HG03558 (cell line): Measurements from ENCODE around the gene PTER.

Experiments used
- ATAC-seq: cut with Tn5 transposase; IDR thresholded peaks from one replicate; pipeline ENCODE4 v1.9.1; 2021; ENCODE audit warnings: moderate number of reproducible peaks; ENCODE audit not compliant: unreplicated experiment; ENCODE audit errors: extremely low read depth

PTER gene

DNA sequence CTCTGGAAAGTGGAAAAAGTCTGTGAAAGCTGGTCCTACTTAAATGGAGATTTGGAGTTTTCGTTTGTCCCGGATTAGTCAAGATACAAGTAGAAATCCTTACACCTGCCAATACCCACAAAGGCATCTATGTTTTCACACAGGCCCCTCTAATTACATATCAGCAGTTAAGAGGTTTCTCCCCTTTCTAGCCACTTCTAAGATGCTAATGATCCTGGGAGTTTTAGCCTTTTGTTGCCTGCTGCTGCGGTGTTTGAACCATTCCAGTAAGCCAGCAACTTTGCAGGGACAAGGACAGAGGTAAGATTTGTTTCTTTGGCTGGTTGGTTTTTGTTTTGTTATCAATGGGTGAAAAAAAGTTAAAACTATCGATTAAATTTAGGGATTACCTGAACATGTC is 90.6 kb downstream of the PTER start:
- ATAC-seq = no peak

DNA sequence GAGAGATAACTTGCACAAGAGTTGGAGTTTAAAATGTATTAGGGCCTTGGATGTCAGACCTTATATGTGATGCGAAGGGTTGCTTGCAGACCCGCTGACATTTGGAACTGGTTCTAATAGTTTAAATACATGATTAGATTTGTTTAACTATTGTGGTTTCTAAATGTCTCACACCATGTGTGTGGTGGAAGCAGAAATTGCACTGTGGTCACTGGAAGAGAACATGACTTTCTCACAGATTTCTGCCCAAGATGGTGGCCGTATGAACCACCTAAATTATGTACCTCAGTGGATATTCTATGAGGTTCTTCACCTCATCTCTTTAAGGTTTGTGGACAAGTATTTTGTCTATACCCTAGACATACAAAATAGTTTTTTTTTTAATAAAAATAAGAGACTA is 93.0 kb downstream of the PTER start:
- no peak for ATAC-seq

DNA sequence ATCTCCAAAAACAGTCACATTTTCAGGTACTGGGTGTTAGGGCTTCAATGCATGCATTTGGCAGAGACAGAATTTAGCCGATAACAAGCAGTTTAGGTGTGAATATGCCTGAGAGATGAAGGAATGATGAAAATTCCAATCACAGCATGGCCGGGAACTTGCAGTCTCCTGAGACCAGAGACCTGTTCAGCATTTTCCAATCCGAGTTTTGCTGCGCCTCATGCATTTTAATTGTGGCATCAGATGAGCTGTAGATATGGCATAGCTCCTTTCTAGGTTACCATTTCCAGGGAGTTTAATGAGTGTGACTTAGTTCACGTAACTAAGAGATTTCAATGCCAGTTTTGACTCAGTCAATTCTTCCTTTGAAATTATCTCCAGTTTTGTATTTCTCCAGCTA is 99.3 kb downstream of the PTER start:
- ATAC-seq = no peak

DNA sequence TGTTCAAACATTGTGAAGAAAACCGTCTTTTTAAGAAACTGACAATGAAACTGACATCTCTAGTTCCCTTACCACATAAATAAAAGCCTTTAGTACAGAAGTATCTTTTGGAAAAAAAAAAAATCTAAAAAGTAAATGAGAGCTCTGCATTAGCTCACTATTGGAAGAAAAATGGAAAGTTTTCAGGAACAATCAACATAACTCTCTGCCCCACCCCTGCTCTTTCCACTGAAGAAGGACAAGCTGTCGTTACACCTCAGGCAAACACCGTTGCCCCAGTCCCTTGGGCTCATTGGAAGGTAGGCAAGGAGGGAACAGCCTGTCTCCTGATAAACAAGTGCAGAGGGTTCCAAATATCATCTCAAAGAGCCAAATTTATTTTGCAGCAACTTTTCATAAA is 107.3 kb downstream of the PTER start:
- no peak for ATAC-seq

DNA sequence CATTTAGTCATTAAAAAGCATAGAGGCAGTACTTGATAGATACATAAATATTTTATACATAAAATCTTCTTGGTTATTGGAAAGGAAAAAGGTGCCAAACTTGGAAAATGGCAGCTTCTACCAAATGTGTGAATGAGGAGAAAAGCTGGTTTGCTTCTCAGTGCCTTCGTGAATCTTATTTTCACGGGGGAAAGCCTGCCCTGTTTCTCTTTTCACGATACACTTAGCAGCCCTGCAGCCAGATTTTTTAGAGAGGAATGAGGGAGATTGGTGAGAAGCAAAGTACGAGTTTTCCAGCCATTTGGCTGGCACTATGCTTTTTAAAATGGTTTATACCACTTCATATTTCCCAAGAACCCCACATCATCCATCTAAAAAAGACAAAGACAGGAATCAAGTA is 107.8 kb downstream of the PTER start:
- ATAC-seq = no peak

DNA sequence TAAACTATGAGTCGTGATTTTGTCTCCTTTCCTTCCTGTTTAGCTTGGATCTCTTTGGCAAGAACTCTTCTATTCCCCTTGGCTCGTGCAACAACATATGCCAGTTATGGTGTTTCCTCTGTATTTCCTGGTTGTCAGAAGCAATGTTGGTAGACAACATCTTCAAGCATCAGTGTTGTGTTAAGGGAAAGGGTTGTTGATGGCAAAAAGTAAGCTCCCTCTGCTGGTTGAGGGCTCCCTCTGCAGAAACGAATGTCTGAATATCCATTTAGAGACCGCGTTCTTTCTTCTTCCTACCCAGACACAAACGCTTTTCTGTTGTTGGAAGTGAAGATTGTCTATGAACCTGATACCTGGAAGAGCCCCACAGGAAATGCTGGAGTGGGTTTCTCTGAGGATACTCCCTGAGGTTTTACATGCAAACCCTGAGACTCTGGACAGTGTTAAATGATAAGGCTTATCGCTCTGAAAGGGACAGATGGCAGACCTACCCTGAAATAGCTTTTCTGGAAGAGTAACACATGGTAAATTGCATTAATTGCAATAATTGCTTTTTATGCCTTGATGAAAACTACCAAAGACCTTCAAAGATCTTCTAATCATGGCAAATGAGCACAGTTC is 108.4 kb downstream of the PTER start:
- ATAC-seq = no peak

DNA sequence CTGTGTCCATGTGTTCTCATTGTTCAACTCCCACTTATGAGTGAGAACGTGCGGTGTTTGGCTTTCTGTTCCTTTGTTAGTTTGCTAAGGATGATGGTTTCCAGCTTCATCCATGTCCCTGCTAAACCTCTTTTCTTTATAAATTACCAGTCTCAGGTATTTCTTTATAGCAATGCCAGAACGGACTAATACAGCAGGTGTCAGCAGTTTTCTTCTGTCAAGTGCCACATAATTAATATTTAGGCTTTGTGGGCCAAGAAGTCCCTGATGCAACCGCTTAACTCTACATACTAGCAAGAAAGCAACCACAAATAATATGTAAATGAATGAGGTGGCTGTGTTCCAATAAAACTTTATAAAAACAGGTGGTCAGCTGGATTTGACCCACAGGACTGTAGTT is 111.2 kb downstream of the PTER start:
- ATAC-seq = no peak

DNA sequence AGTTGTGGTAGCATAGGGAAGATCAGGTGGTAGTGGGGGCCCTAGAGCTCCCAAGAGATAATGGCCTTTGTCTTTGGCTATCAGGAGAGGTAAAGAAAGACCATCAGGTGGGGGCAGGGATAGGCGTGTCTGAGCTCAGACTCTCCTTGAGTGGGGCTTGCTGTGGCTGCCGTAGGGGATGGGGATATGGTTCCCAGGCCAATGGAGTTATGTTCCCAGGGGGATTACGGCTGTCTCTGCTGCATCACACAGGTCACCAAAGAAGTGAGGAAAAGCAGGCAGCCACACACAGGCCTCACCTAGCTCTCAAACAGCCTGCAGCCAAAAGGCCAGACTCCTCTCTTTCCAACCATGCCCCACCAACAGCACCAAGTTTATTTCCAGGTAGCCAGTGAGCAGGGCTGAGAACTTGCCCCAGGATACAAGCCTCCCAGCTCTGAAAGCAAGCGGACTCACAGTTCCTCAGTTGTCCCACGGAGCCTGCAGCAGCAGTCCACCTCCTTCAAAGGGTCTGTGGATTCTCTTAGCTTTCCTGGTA is 122.5 kb downstream of the PTER start:
- no peak for ATAC-seq

DNA sequence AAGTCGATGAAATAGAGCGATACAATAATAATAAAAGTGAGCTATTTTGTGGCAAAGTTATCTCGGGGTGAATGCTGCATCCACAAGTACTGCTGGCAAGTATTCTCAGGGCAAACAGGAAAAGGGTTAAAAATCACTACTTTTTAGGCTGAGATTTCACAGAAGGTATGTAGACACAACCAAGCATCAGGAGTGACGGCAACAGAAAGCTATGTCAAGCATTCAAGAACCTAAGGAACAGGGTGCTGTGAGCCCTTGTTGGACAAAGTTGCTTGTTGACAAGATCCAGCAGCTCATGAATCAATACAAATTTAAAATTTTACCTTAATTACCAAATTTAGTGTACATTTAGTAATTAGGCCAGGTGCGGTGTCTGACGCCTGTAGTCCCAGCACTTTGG is 126.1 kb downstream of the PTER start:
- no peak for ATAC-seq
